GM19193 (cell line): ENCODE results near the gene CCDC85A.

Source experiments
- POLR2A ChIP-seq: IDR thresholded peaks from 4 replicates; pipeline ENCODE4 v1.6.1; 2011; ENCODE audit not compliant: insufficient read depth, insufficient read length; ENCODE audit errors: extremely low read depth

The CCDC85A gene

DNA sequence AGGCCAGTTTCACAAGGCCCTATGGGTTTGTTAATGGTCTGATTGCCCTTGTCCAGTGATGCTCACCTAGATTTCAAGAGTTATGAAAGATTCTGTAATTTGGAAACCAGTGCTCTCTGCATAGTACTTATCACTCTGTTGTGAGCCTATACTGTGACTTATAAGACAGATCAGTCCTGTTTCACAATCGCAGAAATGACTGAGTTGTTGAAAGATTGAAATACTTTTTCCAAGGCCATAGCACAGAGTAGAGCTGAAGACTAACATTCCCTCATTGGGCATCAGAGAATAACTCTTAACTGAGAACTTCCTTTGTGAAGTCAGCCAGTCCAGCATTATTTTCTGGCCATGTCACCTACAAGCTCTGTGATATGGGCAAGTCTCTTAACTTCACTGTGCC lies 44.0 kb downstream of the CCDC85A start:
- no peak for TF ChIP-seq POLR2A

GRCh38 chr2:56229397-56230060 lies 45.7 kb downstream of the CCDC85A start:
- TF ChIP-seq POLR2A = no peak

GRCh38 chr2:56230156-56230555 lies 46.4 kb downstream of the CCDC85A start:
- TF ChIP-seq POLR2A = no peak

DNA sequence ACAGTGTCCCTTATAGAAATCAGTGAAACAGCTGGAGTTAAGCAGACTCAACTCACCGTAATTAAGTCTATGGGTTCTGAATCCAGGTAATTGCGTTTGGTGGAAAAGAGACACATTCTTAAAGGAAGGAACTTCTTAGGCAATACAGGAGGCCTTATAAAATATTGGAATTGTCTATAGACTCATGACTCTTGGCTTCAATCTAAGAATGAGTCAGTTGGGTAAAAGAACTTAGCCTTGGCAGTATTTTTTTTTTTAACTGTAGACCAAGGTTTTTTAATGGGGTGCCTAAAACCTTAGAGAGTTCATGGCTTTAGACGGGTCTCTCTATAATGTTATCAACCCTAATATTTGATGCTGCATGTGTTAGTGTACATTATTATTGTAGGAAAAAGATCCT lies 47.6 kb downstream of the CCDC85A start:
- TF ChIP-seq POLR2A = no peak

GRCh38 chr2:56232912-56233311 lies 49.1 kb downstream of the CCDC85A start:
- no peak for TF ChIP-seq POLR2A

- TF ChIP-seq POLR2A = no peak
These were observed 50.5 kb downstream of the CCDC85A start for GRCh38 chr2:56234241-56234640.

GRCh38 chr2:56239030-56239429 lies 55.2 kb downstream of the CCDC85A start:
- no peak for TF ChIP-seq POLR2A

- no peak for TF ChIP-seq POLR2A
These were observed 55.6 kb downstream of the CCDC85A start for GRCh38 chr2:56239437-56239836.

- no peak for TF ChIP-seq POLR2A
These were observed 56.4 kb downstream of the CCDC85A start for GRCh38 chr2:56240210-56240609.

GRCh38 chr2:56244506-56244905 lies 60.7 kb downstream of the CCDC85A start:
- TF ChIP-seq POLR2A = no peak

DNA sequence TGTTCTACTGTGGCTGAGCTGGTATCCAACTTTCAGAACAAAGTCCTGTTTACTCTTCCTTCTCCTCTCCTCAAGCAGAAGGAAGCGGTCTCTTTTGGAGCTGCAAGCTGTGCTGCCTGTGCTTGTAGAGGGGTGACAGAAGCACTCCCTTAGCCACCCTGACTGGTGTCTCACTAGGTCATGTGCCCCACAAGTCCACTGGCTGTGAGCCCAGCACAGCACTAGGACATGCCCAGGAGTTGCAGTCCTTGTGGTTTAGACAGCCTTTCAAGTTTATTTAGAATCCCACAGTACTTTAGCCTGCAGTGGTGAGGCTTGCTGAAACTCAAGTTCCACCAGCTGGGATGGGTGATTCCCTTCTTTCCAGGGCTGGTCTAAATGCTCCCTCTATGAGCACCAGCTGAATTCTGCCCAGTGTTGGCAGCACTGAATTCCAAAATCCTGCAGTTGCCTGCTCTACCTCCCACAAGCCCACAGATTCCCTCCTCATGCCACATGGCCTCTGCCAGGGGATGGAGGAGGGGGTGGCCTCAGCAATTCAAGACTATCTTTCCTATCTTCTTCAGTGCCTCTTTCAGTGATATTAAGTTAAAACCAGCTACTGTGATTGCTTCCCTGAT lies 61.2 kb downstream of the CCDC85A start:
- no peak for TF ChIP-seq POLR2A

DNA sequence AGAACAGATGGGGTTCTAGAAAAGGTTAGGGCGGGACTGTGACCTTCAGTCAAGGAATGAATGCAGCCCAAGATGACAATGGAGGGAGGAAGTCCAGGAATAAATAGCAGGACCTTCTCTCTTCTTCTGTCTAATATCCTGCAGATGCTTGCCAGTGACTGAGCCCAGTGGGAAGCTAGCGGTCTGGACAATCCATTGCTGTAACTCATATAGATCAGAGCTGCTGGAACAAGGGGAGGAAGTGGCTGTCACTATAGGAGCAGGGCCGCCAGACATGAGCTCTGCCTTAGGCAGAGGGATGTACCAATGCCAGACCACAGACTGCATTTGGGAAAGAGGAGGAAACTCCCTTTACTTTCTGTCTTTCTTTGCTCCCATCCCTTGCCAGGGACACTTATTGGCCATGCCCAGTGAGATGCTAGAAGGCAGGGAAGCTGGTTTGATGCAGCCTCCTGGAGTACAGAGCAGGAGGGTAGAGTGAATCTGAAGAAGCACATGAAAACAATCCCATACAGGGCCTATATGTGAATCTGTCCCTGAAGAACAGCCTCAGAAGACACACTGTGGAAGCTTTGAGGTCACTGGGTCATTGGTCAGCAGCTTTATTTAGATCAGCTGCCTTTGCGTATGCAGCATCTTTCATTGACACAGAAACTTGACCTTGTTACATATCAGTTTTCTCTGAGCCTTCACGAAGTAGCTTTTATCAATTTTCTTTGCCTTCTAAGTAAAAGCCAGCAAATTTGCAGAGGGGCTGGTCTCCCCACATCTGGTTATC lies 65.4 kb downstream of the CCDC85A start:
- TF ChIP-seq POLR2A = no peak

DNA sequence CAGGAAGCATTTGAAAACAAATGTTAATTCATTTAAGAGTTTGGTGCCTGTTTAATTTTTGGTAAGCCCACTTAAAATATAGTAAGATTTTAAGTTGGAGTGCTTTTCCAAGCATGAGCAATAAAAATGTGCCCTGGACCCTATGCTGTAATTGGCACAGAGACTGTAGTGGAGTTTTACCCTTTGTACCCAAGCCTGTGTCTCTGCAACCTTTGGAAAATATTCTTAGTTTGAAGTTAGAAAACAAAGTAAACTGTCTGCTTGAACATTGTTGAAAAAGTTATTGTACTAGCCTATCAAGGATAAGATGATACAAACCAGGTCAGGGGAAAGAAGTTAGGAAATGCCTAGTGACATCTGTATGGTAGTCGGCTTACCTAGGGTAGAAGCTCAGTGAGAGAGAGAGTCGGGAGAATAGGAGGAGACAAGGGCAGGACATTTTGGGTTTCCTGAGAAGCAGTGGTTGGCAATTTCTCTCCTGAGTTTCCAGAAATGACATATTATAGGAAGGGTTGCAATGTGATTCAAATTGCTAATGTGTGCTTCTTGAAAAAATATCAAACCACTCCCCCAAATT lies 66.5 kb downstream of the CCDC85A start:
- TF ChIP-seq POLR2A = no peak

GRCh38 chr2:56260415-56260814 lies 76.6 kb downstream of the CCDC85A start:
- TF ChIP-seq POLR2A = no peak

DNA sequence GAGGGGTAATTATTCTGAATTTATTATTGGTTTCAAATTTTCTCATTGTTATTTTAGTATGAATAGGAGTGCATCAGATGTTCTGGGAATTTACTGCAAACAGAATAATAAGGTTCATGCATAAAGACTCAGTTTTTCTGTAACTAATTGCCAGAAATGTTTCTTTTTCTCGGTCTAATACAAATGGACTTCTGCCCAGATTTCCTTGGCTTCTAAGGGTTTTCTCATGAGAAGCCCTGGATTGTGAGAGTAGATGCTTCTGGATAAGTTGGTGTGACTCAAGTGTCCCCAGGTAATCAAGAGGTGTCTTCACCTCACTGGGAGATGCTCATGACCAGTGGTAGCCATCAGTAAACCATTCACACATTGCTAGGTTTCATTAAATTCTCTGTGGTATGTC lies 78.5 kb downstream of the CCDC85A start:
- TF ChIP-seq POLR2A = no peak
